Parathyroid adenoma (tissue), 2 donors: ENCODE measurements around the gene TAF1B.

Experiments
- H2AFZ ChIP-seq: fragments of 300-600 bp; sonication (generic); one replicate; pipeline ENCODE4 v1.7.0; 2017; ENCODE audit warnings: antibody characterized with exemption, mild to moderate bottlenecking
- H3K27ac ChIP-seq: fragments of 300-600 bp; sonication (generic); one replicate; pipeline ENCODE4 v1.7.0; 2017
- H3K27me3 ChIP-seq: fragments of 300-600 bp; sonication (generic); one replicate; pipeline ENCODE4 v1.7.0; 2017; ENCODE audit warnings: low read length; ENCODE audit not compliant: control insufficient read depth, insufficient read depth
- H3K36me3 ChIP-seq: fragments of 300-600 bp; sonication (generic); one replicate; pipeline ENCODE4 v1.7.0; 2017; ENCODE audit warnings: low read length; ENCODE audit not compliant: control insufficient read depth, insufficient read depth
- H3K4me1 ChIP-seq: fragments of 300-600 bp; sonication (generic); one replicate; pipeline ENCODE4 v1.7.0; 2017; ENCODE audit warnings: control low read depth
- H3K4me2 ChIP-seq: fragments of 300-600 bp; sonication (generic); one replicate; pipeline ENCODE4 v1.7.0; 2017; ENCODE audit warnings: low read length
- H3K4me3 ChIP-seq: fragments of 300-600 bp; sonication (generic); one replicate; pipeline ENCODE4 v1.7.0; 2017; ENCODE audit warnings: low read depth, low read length
- H3K79me2 ChIP-seq: fragments of 300-600 bp; sonication (generic); one replicate; pipeline ENCODE4 v1.7.0; 2017; ENCODE audit warnings: control low read depth
- H3K9ac ChIP-seq: fragments of 300-600 bp; sonication (generic); one replicate; pipeline ENCODE4 v1.7.0; 2017; ENCODE audit warnings: mild to moderate bottlenecking
- H3K9me3 ChIP-seq: fragments of 300-600 bp; sonication (generic); one replicate; pipeline ENCODE4 v1.7.0; 2017; ENCODE audit warnings: low read length; ENCODE audit not compliant: control insufficient read depth
- TF ChIP-seq, protein P1 (sequence below): fragments of 300-600 bp; sonication (generic); IDR thresholded peaks from one replicate; pipeline ENCODE4 v1.7.0; 2017; ENCODE audit warnings: antibody characterized with exemption, mild to moderate bottlenecking
- donor health status: primary hyperparathyroidism.

TAF1B gene

DNA sequence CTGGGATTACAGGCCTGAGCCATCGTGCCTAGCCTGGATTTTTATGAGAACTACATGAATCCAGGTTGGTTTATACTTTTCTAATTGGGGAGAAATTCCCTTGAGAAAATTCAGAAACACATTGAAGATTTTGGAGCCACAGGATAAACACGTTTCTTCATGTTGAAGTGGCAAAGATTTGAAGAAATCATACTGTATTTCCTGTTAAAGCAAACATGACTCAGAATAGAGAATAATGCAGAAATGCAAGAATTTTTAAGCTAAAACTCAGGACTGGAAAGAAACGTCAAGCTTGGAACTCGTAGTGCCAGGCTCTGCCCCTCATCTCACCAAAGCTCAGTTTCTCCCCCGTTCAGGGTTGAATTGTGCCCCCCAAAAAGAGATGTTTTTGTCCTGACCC is 32.1 kb upstream of the TAF1B start:
- no peak overlapping the region for H3K4me2 ChIP-seq
- no peaks in the 10 kb centered on the region for H3K9me3 ChIP-seq
- H3K27ac ChIP-seq = no peak overlapping the region
- no peaks in the 10 kb centered on the region for H3K27me3 ChIP-seq
- H2AFZ ChIP-seq = no peak overlapping the region
- no peak overlapping the region for H3K4me3 ChIP-seq
- peaks cover 28% of the 10 kb centered on the region for H3K4me1 ChIP-seq
- TF ChIP-seq, protein P1, sequence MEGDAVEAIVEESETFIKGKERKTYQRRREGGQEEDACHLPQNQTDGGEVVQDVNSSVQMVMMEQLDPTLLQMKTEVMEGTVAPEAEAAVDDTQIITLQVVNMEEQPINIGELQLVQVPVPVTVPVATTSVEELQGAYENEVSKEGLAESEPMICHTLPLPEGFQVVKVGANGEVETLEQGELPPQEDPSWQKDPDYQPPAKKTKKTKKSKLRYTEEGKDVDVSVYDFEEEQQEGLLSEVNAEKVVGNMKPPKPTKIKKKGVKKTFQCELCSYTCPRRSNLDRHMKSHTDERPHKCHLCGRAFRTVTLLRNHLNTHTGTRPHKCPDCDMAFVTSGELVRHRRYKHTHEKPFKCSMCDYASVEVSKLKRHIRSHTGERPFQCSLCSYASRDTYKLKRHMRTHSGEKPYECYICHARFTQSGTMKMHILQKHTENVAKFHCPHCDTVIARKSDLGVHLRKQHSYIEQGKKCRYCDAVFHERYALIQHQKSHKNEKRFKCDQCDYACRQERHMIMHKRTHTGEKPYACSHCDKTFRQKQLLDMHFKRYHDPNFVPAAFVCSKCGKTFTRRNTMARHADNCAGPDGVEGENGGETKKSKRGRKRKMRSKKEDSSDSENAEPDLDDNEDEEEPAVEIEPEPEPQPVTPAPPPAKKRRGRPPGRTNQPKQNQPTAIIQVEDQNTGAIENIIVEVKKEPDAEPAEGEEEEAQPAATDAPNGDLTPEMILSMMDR = no peak
- no peak overlapping the region for H3K9ac ChIP-seq
- H3K36me3 ChIP-seq = no peaks in the 10 kb centered on the region
- H3K79me2 ChIP-seq = no peaks in the 10 kb centered on the region

DNA sequence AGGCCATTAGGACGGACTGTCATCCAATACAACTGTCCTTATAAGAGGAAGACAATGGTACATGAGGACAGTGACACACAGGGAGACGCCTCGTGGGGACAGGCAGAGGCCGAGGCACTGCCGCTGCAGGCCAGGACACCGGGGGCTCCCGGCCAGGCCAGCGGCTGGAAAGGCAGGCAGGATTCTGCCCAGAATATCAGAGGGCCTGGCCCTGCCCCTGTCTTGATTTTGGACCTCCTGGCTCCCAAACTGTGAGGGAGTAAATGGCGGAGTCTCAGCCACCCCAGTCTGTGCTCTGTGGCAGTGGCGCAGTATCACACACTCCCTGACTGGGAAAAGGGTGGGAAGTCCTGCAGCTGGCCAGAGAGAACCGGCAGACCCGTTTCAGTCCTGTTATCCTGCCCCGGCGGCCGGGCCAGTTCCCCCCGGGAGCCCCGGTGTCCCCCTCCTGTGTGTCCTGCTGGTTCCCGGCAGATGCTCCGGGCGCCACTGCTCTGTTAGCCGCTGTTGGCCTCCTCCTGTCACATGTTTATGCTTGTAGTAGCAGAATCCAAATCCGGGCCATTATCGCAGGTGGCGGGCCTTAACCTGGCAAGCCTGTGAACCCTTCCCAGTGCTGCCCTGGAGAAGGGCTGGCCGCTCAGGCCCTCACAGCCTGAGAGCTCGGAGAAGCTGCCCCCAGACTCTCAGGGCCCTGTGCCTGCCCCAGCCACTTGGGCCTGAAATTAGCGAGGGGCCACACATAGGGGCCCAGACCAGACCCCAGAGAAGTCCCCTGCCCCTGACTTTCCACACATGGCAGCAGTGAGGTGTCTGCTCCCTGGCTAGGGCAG is 31.4 kb upstream of the TAF1B start:
- TF ChIP-seq, protein P1 = no peak
- Histone ChIP-seq H3K27me3 (no peaks in the 10 kb centered on the region), H3K4me1 (peaks cover 28% of the 10 kb centered on the region), H3K79me2 (no peaks in the 10 kb centered on the region), H2AFZ (peak overlapping the region; percentile 46), H3K4me2 (no peak overlapping the region), H3K27ac (no peak overlapping the region), H3K9me3 (no peaks in the 10 kb centered on the region), H3K4me3 (no peak overlapping the region), H3K9ac (no peak overlapping the region), H3K36me3 (no peaks in the 10 kb centered on the region)

DNA sequence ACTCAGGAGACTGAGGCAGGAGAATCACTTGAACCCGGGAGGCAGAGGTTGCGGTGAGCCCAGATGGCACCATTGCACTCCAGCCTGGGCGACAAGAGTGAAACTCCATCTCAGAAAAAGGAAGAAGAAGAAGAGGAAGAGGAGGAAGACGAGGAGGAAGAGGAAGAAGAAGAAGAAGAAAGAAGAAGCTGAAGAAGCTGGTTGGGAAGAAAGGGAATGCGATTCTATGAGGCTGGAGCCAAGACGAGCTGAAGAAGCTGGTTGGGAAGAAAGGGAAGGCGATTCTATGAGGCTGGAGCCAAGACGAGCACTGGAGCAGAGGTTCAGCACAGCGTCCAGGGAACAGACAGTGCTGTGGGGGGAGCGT is 30.3 kb upstream of the TAF1B start:
- H3K79me2 ChIP-seq = no peaks in the 10 kb centered on the region
- H3K9ac ChIP-seq = no peak overlapping the region
- no peak overlapping the region for H3K4me3 ChIP-seq
- H2AFZ ChIP-seq = no peak overlapping the region
- H3K4me1 ChIP-seq = peaks cover 28% of the 10 kb centered on the region
- no peak overlapping the region for H3K4me2 ChIP-seq
- H3K36me3 ChIP-seq = no peaks in the 10 kb centered on the region
- H3K9me3 ChIP-seq = no peaks in the 10 kb centered on the region
- TF ChIP-seq, protein P1 = no peak
- H3K27ac ChIP-seq = no peak overlapping the region
- no peaks in the 10 kb centered on the region for H3K27me3 ChIP-seq

DNA sequence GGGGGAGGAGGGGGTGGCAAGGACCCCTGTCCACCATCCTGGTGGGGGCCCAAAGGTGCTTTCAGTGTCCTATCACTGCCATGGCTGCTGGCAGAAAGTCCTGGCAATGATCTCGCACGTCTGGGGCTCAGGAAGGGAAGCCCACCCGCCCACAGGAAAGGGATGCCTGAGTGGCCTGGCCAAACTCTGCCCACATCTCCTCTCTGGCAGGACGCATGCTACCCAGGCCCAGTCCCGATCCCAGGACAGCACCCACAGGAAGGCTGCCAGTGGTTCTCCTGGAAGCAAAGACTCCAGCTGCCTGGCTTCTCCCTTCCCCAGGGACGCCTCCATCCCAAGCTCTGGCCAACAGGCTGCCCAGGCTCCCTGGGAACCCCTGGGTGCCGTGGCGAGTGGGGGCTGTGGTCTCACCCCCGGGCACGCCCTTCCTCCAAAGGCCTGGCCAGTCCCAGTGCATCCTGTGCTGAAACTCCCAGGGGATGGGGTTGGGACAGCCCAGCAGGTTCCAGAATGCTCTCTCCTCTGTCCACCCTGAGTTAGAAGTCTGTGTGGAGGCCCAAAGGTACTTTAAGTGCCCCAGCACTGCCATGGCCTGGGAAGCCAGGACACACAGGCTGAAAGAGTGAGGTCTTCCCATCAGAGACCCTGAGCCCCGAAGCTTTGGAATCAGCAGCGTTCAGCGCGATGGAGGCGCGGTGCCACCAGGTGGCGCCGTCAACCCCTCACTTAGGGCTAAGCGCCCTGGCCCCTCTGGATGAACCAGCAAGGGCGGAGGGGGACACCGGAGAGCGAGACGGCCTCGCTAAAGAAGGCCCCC is 29.8 kb upstream of the TAF1B start:
- H3K9ac ChIP-seq = no peak overlapping the region
- no peak overlapping the region for H3K27ac ChIP-seq
- peak overlapping the region; percentile 74 for H2AFZ ChIP-seq
- H3K4me1 ChIP-seq = peaks cover 24% of the 10 kb centered on the region
- H3K36me3 ChIP-seq = no peaks in the 10 kb centered on the region
- no peaks in the 10 kb centered on the region for H3K27me3 ChIP-seq
- H3K4me2 ChIP-seq = peak overlapping the region; percentile 25
- no peaks in the 10 kb centered on the region for H3K9me3 ChIP-seq
- no peaks in the 10 kb centered on the region for H3K79me2 ChIP-seq
- TF ChIP-seq, protein P1 = peak; percentile 96
- no peak overlapping the region for H3K4me3 ChIP-seq
